ENCODE measurements around the gene C10orf71. TPM values are rescaled to one million over a fixed set of nuclear protein-coding genes. Genes with fewer than 3 reads are reported as not detected.

The C10orf71 gene
- polyA plus RNA-seq, 2 of the 4 experiments (the other 2 are of a cell fraction), result not detected

DNA sequence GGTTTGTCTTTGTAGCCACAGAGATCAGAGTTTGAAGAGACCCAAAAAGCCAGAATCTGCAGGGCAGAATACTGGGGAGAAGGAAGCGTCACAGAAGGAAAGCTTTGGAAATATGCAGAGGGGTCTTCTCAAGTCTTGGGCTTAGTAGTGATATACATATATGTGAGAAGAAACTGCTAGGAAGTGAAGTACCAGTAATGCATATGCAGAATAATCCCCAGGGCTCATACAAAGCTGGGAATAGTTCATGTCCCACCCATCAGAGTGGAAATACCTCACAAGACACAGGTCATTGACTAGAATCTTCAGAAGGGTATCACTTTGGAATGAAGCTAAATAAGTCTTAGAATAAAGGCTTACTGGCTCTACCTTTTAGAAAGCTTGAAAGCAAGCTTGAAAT lies 39.6 kb downstream of the C10orf71 start:
- DNase-seq (ENCODE audit: low read depth in 1 of 2, low spot score in 1 of 2) (no peak), FAIRE-seq (no peak), ATAC-seq (no peak)
- POLR2A ChIA-PET, result no interaction called here
- WGBS (ENCODE audit: missing lambda C conversion rate), result 28% methylated on average over 1 of the region's 1 CpG
- Histone ChIP-seq H3K4me1 (no peaks in the 10 kb centered on the region), H3K4me2 (no peak overlapping the region), H3K27ac (no peak overlapping the region), H3K4me3 (no peak overlapping the region), H3K9me3 (no peaks in the 10 kb centered on the region)
- TF ChIP-seq, protein P1, sequence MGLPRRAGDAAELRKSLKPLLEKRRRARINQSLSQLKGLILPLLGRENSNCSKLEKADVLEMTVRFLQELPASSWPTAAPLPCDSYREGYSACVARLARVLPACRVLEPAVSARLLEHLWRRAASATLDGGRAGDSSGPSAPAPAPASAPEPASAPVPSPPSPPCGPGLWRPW (IDR thresholded peaks at IDR 0.05), result no peak
- TF ChIP-seq POLR2A (IDR thresholded peaks at IDR 0.05; ENCODE audit: low read length), result no peak
- no peak for TF ChIP-seq CEBPB (IDR thresholded peaks at IDR 0.05)
- no peak for TF ChIP-seq HOXB13 (CRISPR knock-in tag; IDR thresholded peaks at IDR 0.05; ENCODE audit: low read depth)
- no peak for TF ChIP-seq RARB (CRISPR knock-in tag; IDR thresholded peaks at IDR 0.05)
- no peak for TF ChIP-seq POLR2AphosphoS2 (conservative IDR thresholded peaks at IDR 0.05; ENCODE audit: low read length)
- TF ChIP-seq NR3C1 (IDR thresholded peaks at IDR 0.05), result no peak
- TF ChIP-seq SREBF2 (IDR thresholded peaks at IDR 0.05), result no peak
- TF ChIP-seq PHF8 (IDR thresholded peaks at IDR 0.05; ENCODE audit: borderline replicate concordance, low read depth), result no peak
- TF ChIP-seq ZNF302 (CRISPR knock-in tag; IDR thresholded peaks at IDR 0.05), result no peak
- TF ChIP-seq, protein P2, sequence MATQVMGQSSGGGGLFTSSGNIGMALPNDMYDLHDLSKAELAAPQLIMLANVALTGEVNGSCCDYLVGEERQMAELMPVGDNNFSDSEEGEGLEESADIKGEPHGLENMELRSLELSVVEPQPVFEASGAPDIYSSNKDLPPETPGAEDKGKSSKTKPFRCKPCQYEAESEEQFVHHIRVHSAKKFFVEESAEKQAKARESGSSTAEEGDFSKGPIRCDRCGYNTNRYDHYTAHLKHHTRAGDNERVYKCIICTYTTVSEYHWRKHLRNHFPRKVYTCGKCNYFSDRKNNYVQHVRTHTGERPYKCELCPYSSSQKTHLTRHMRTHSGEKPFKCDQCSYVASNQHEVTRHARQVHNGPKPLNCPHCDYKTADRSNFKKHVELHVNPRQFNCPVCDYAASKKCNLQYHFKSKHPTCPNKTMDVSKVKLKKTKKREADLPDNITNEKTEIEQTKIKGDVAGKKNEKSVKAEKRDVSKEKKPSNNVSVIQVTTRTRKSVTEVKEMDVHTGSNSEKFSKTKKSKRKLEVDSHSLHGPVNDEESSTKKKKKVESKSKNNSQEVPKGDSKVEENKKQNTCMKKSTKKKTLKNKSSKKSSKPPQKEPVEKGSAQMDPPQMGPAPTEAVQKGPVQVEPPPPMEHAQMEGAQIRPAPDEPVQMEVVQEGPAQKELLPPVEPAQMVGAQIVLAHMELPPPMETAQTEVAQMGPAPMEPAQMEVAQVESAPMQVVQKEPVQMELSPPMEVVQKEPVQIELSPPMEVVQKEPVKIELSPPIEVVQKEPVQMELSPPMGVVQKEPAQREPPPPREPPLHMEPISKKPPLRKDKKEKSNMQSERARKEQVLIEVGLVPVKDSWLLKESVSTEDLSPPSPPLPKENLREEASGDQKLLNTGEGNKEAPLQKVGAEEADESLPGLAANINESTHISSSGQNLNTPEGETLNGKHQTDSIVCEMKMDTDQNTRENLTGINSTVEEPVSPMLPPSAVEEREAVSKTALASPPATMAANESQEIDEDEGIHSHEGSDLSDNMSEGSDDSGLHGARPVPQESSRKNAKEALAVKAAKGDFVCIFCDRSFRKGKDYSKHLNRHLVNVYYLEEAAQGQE (IDR thresholded peaks at IDR 0.05), result no peak
- no peak for TF ChIP-seq RCOR1 (IDR thresholded peaks at IDR 0.05; ENCODE audit: low read depth, low read length)
- TF ChIP-seq HOXA7 (CRISPR knock-in tag; IDR thresholded peaks at IDR 0.05), result no peak
- no peak for TF ChIP-seq EHF (CRISPR knock-in tag; IDR thresholded peaks at IDR 0.05)
- no peak for TF ChIP-seq GATA3 (IDR thresholded peaks at IDR 0.05; ENCODE audit: borderline replicate concordance)
- no peak for TF ChIP-seq EHMT2 (IDR thresholded peaks at IDR 0.05; ENCODE audit: low read depth)
- TF ChIP-seq, protein P3, sequence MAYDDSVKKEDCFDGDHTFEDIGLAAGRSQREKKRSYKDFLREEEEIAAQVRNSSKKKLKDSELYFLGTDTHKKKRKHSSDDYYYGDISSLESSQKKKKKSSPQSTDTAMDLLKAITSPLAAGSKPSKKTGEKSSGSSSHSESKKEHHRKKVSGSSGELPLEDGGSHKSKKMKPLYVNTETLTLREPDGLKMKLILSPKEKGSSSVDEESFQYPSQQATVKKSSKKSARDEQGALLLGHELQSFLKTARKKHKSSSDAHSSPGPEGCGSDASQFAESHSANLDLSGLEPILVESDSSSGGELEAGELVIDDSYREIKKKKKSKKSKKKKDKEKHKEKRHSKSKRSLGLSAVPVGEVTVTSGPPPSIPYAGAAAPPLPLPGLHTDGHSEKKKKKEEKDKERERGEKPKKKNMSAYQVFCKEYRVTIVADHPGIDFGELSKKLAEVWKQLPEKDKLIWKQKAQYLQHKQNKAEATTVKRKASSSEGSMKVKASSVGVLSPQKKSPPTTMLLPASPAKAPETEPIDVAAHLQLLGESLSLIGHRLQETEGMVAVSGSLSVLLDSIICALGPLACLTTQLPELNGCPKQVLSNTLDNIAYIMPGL (CRISPR knock-in tag; IDR thresholded peaks at IDR 0.05; ENCODE audit: borderline replicate concordance), result no peak
- TF ChIP-seq HDAC2 (IDR thresholded peaks at IDR 0.05), result no peak
- no peak for TF ChIP-seq EP300 (IDR thresholded peaks at IDR 0.05)
- no peak for TF ChIP-seq MAZ (IDR thresholded peaks at IDR 0.05; ENCODE audit: borderline replicate concordance, low read depth, low read length)
- CTCF ChIA-PET, result interaction anchor here (1.1 to 1.3 kb wide), 2 partner anchors 61 to 68 kb away, joined by 3 read pairs; no protein-coding TSS in a partner anchor

DNA sequence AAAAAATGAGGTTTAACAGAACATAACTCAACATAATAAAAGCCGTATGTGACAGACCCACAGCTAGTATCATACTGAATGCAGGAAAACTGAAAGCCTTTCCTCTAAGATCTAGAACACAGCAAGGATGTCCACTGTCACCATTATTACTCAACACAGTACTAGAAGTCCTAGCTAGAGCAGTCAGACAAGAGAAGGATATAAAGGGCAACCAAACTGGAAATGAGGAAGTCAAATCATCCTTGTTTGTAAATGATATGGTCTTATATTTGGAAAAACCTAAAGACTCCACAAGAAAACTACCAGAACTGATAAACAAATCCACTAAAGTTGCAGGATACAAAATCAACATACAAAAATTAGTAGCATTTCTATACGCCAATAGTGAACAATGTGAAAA lies 45.9 kb downstream of the C10orf71 start:
- Histone ChIP-seq H3K4me3 (no peak overlapping the region), H3K4me2 (no peak overlapping the region), H3K4me1 (no peaks in the 10 kb centered on the region), H3K9me3 (no peaks in the 10 kb centered on the region; the same call in 2 of the 3 replicates), H3K27ac (no peak overlapping the region)
- TF ChIP-seq, protein P2 (IDR thresholded peaks at IDR 0.05), result no peak
- no peak for TF ChIP-seq HOXB5 (CRISPR knock-in tag; IDR thresholded peaks at IDR 0.05)
- ChIA-PET POLR2A (no interaction called here), CTCF (no interaction called here)
- FAIRE-seq (no peak), DNase-seq (ENCODE audit: low read depth in 1 of 2, low spot score in 1 of 2) (no peak), ATAC-seq (no peak)
- WGBS (ENCODE audit: missing lambda C conversion rate), result 34% methylated on average over 2 of the region's 2 CpGs

Data from A549 (cell line).